ENCODE results near the gene GPBP1L1.
"Not testable (repeated sequence)": the region's sequence is repeated elsewhere in the genome, so short reads cannot be mapped to it uniquely, and the experiment has no call there.

GPBP1L1 gene

GRCh38 chr1:45721207-45721606, 34.9 kb upstream of the GPBP1L1 start:
- Histone ChIP-seq H3K27ac (ENCODE audit: insufficient read depth in 1 of 2, low read depth in 1 of 2, low read length in 2 of 2, poor library complexity in 1 of 2, severe bottlenecking in 2 of 2) (no peak overlapping the region), H3K4me1 (ENCODE audit: control extremely low read depth in 1 of 4, control insufficient read depth in 4 of 4, insufficient read depth in 4 of 4, low read length in 3 of 4) (no peaks in the 10 kb centered on the region), H3K36me3 (ENCODE audit: control insufficient read depth in 4 of 4, insufficient read depth in 4 of 4, low read length in 3 of 4) (no peaks in the 10 kb centered on the region), H3K4me3 (ENCODE audit: control insufficient read depth in 1 of 7, extremely low read depth in 1 of 7, insufficient read depth in 4 of 7, low read depth in 2 of 7, low read length in 6 of 7) (no peak overlapping the region), H3K27me3 (replicated peaks in 2 of 5; ENCODE audit: control insufficient read depth in 4 of 5, insufficient read depth in 5 of 5, low read length in 4 of 5) (no peaks in the 10 kb centered on the region), H3K9me3 (ENCODE audit: control extremely low read depth in 1 of 5, control insufficient read depth in 4 of 5, insufficient read depth in 2 of 5, low read depth in 1 of 5, low read length in 4 of 5) (no peaks in the 10 kb centered on the region)
- 100% methylated on average over 1 of the region's 1 CpG for WGBS (ENCODE audit: insufficient coverage)
- POLR2A ChIA-PET = no interaction called here
- CTCF ChIA-PET = no interaction called here
- no peak for DNase-seq

GRCh38 chr1:45718289-45718688, 32.0 kb upstream of the GPBP1L1 start:
- CTCF ChIA-PET = no interaction called here
- no peaks in the 10 kb centered on the region for H3K36me3 ChIP-seq (ENCODE audit: control insufficient read depth in 4 of 4, insufficient read depth in 4 of 4, low read length in 3 of 4)
- no peak for DNase-seq
- POLR2A ChIA-PET = no interaction called here
- no CpG with 5 or more reads among the region's 1 CpG for WGBS (ENCODE audit: insufficient coverage)
- no peak overlapping the region for H3K4me3 ChIP-seq (ENCODE audit: control insufficient read depth in 1 of 7, extremely low read depth in 1 of 7, insufficient read depth in 4 of 7, low read depth in 2 of 7, low read length in 6 of 7)
- H3K4me1 ChIP-seq (ENCODE audit: control extremely low read depth in 1 of 4, control insufficient read depth in 4 of 4, insufficient read depth in 4 of 4, low read length in 3 of 4) = no peaks in the 10 kb centered on the region
- no peak overlapping the region for H3K27ac ChIP-seq (ENCODE audit: insufficient read depth in 1 of 2, low read depth in 1 of 2, low read length in 2 of 2, poor library complexity in 1 of 2, severe bottlenecking in 2 of 2)
- no peaks in the 10 kb centered on the region for H3K9me3 ChIP-seq (ENCODE audit: control extremely low read depth in 1 of 5, control insufficient read depth in 4 of 5, insufficient read depth in 2 of 5, low read depth in 1 of 5, low read length in 4 of 5)
- H3K27me3 ChIP-seq (replicated peaks in 2 of 5; ENCODE audit: control insufficient read depth in 4 of 5, insufficient read depth in 5 of 5, low read length in 4 of 5) = no peaks in the 10 kb centered on the region

- H3K27ac ChIP-seq (ENCODE audit: insufficient read depth in 1 of 2, low read depth in 1 of 2, low read length in 2 of 2, poor library complexity in 1 of 2, severe bottlenecking in 2 of 2); CTCF ChIA-PET; H3K4me1 ChIP-seq (ENCODE audit: control extremely low read depth in 1 of 4, control insufficient read depth in 4 of 4, insufficient read depth in 4 of 4, low read length in 3 of 4); POLR2A ChIA-PET; H3K4me3 ChIP-seq (ENCODE audit: control insufficient read depth in 1 of 7, extremely low read depth in 1 of 7, insufficient read depth in 4 of 7, low read depth in 2 of 7, low read length in 6 of 7); H3K36me3 ChIP-seq (ENCODE audit: control insufficient read depth in 4 of 4, insufficient read depth in 4 of 4, low read length in 3 of 4); H3K9me3 ChIP-seq (ENCODE audit: control extremely low read depth in 1 of 5, control insufficient read depth in 4 of 5, insufficient read depth in 2 of 5, low read depth in 1 of 5, low read length in 4 of 5); H3K27me3 ChIP-seq (replicated peaks in 2 of 5; ENCODE audit: control insufficient read depth in 4 of 5, insufficient read depth in 5 of 5, low read length in 4 of 5); DNase-seq: not testable (repeated sequence)
- whole genome bisulfite sequencing (ENCODE audit: insufficient coverage) = 95% methylated on average over 5 of the region's 8 CpGs
These were observed 31.1 kb upstream of the GPBP1L1 start for GRCh38 chr1:45717386-45717785.

GRCh38 chr1:45716700-45717099, 30.4 kb upstream of the GPBP1L1 start:
- WGBS (ENCODE audit: insufficient coverage) = no CpG with 5 or more reads among the region's 3 CpGs
- no peaks in the 10 kb centered on the region for H3K4me1 ChIP-seq (ENCODE audit: control extremely low read depth in 1 of 4, control insufficient read depth in 4 of 4, insufficient read depth in 4 of 4, low read length in 3 of 4)
- no peaks in the 10 kb centered on the region for H3K27me3 ChIP-seq (replicated peaks in 2 of 5; ENCODE audit: control insufficient read depth in 4 of 5, insufficient read depth in 5 of 5, low read length in 4 of 5)
- no peaks in the 10 kb centered on the region for H3K9me3 ChIP-seq (ENCODE audit: control extremely low read depth in 1 of 5, control insufficient read depth in 4 of 5, insufficient read depth in 2 of 5, low read depth in 1 of 5, low read length in 4 of 5)
- DNase-seq = no peak
- ChIA-PET POLR2A (no interaction called here), CTCF (no interaction called here)
- H3K36me3 ChIP-seq (ENCODE audit: control insufficient read depth in 4 of 4, insufficient read depth in 4 of 4, low read length in 3 of 4) = peaks cover 0 to 3% (median 0%) of the 10 kb centered on the region in 4 experiments
- H3K4me3 ChIP-seq (ENCODE audit: control insufficient read depth in 1 of 7, extremely low read depth in 1 of 7, insufficient read depth in 4 of 7, low read depth in 2 of 7, low read length in 6 of 7) = no peak overlapping the region
- H3K27ac ChIP-seq (ENCODE audit: insufficient read depth in 1 of 2, low read depth in 1 of 2, low read length in 2 of 2, poor library complexity in 1 of 2, severe bottlenecking in 2 of 2) = no peak overlapping the region

- DNase-seq = no peak
- H3K27ac ChIP-seq (ENCODE audit: insufficient read depth in 1 of 2, low read depth in 1 of 2, low read length in 2 of 2, poor library complexity in 1 of 2, severe bottlenecking in 2 of 2) = no peak overlapping the region
- peaks cover 0 to 3% (median 0%) of the 10 kb centered on the region in 4 experiments for H3K36me3 ChIP-seq (ENCODE audit: control insufficient read depth in 4 of 4, insufficient read depth in 4 of 4, low read length in 3 of 4)
- H3K27me3 ChIP-seq (replicated peaks in 2 of 5; ENCODE audit: control insufficient read depth in 4 of 5, insufficient read depth in 5 of 5, low read length in 4 of 5) = no peaks in the 10 kb centered on the region
- WGBS (ENCODE audit: insufficient coverage) = 100% methylated on average over 2 of the region's 3 CpGs
- no peak overlapping the region for H3K4me3 ChIP-seq (ENCODE audit: control insufficient read depth in 1 of 7, extremely low read depth in 1 of 7, insufficient read depth in 4 of 7, low read depth in 2 of 7, low read length in 6 of 7)
- no peaks in the 10 kb centered on the region for H3K9me3 ChIP-seq (ENCODE audit: control extremely low read depth in 1 of 5, control insufficient read depth in 4 of 5, insufficient read depth in 2 of 5, low read depth in 1 of 5, low read length in 4 of 5)
- CTCF ChIA-PET = interaction anchor here (0.5 to 1.2 kb wide), 2 partner anchors 9 to 98 kb away, joined by 3 to 4 read pairs; no protein-coding TSS in a partner anchor
- POLR2A ChIA-PET = no interaction called here
- H3K4me1 ChIP-seq (ENCODE audit: control extremely low read depth in 1 of 4, control insufficient read depth in 4 of 4, insufficient read depth in 4 of 4, low read length in 3 of 4) = no peaks in the 10 kb centered on the region
These were observed 27.4 kb upstream of the GPBP1L1 start for GRCh38 chr1:45713711-45714110.

GRCh38 chr1:45704637-45705036, 18.3 kb upstream of the GPBP1L1 start:
- POLR2A ChIA-PET = no interaction called here
- CTCF ChIA-PET = interaction anchor here (1.1 to 1.4 kb wide), 3 partner anchors 9 to 109 kb away, joined by 3 read pairs; no protein-coding TSS in a partner anchor

GRCh38 chr1:45694823-45695222, 8.5 kb upstream of the GPBP1L1 start:
- Histone ChIP-seq H3K9me3 (ENCODE audit: control extremely low read depth in 1 of 5, control insufficient read depth in 4 of 5, insufficient read depth in 2 of 5, low read depth in 1 of 5, low read length in 4 of 5) (no peaks in the 10 kb centered on the region), H3K4me1 (ENCODE audit: control extremely low read depth in 1 of 4, control insufficient read depth in 4 of 4, insufficient read depth in 4 of 4, low read length in 3 of 4) (peaks cover 0 to 3% (median 0%) of the 10 kb centered on the region in 4 experiments), H3K27ac (ENCODE audit: insufficient read depth in 1 of 2, low read depth in 1 of 2, low read length in 2 of 2, poor library complexity in 1 of 2, severe bottlenecking in 2 of 2) (no peak overlapping the region), H3K4me3 (ENCODE audit: control insufficient read depth in 1 of 7, extremely low read depth in 1 of 7, insufficient read depth in 4 of 7, low read depth in 2 of 7, low read length in 6 of 7) (no peak overlapping the region), H3K27me3 (replicated peaks in 2 of 5; ENCODE audit: control insufficient read depth in 4 of 5, insufficient read depth in 5 of 5, low read length in 4 of 5) (no peaks in the 10 kb centered on the region), H3K36me3 (ENCODE audit: control insufficient read depth in 4 of 4, insufficient read depth in 4 of 4, low read length in 3 of 4) (peaks cover 8 to 43% (median 30%) of the 10 kb centered on the region in 4 experiments)
- ChIA-PET CTCF (no interaction called here), POLR2A (no interaction called here)
- DNase-seq = no peak
- WGBS (ENCODE audit: insufficient coverage) = 100% methylated on average over 4 of the region's 7 CpGs

More at GRCh38 chr1:45704637-45705036, 18.3 kb upstream of the GPBP1L1 start:
- Histone ChIP-seq H3K9me3 (ENCODE audit: control extremely low read depth in 1 of 5, control insufficient read depth in 4 of 5, insufficient read depth in 2 of 5, low read depth in 1 of 5, low read length in 4 of 5) (peaks cover 0 to 4% (median 1%) of the 10 kb centered on the region in 5 experiments), H3K36me3 (ENCODE audit: control insufficient read depth in 4 of 4, insufficient read depth in 4 of 4, low read length in 3 of 4) (no peaks in the 10 kb centered on the region), H3K27ac (ENCODE audit: insufficient read depth in 1 of 2, low read depth in 1 of 2, low read length in 2 of 2, poor library complexity in 1 of 2, severe bottlenecking in 2 of 2) (no peak overlapping the region), H3K4me1 (ENCODE audit: control extremely low read depth in 1 of 4, control insufficient read depth in 4 of 4, insufficient read depth in 4 of 4, low read length in 3 of 4) (no peaks in the 10 kb centered on the region), H3K4me3 (ENCODE audit: control insufficient read depth in 1 of 7, extremely low read depth in 1 of 7, insufficient read depth in 4 of 7, low read depth in 2 of 7, low read length in 6 of 7) (no peak overlapping the region), H3K27me3 (replicated peaks in 2 of 5; ENCODE audit: control insufficient read depth in 4 of 5, insufficient read depth in 5 of 5, low read length in 4 of 5) (no peaks in the 10 kb centered on the region)
- no peak for DNase-seq
- WGBS (ENCODE audit: insufficient coverage) = no CpG with 5 or more reads among the region's 1 CpG

Measured in common myeloid progenitor, CD34-positive (primary cell).